ENCODE results near the gene KRT81. TPM values are rescaled to one million over a fixed set of nuclear protein-coding genes. Genes with fewer than 3 reads are reported as not detected.
"Not testable (repeated sequence)": the region's sequence is repeated elsewhere in the genome, so short reads cannot be mapped to it uniquely, and the experiment has no call there.

KRT81 gene
- total RNA-seq, 4 donors from 2014 or later, result not detected

DNA sequence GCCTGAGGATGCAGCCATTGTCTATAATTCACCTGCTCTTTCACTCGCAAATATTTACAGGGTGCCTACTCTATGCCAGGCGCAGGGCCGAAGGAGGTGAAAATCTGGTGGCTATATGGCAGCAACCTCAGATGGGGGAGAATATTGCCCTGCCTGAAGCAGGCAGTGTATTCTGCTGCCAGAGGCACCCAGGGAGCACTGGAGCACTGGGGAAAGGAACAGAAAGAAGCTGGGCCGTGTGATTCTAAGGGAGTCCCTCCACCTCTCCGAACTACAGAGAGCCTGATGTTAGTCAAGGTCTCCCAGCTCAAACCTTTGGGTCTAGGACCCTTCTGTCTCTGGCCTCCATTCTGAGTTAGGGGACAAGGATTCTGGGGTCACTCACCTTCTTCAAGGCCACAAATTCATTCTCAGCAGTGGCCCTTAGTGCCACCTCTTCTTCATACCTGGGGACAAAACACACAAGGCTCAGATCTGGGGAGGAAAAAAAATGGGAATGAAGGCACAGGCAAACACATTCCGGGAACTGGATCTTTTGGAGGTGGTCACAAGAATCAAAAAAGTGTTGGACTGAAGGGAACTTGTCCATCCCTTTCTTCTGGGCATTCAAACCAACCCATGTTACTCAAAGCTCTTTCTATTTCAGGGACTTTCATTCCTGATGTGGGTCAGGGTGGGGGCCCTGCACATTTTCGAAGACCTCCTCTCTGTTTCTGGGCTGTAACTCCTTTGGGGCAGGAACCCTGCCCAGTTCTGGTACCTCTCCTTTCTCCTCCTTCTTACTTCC, 36.2 kb downstream of the KRT81 start:
- Histone ChIP-seq H3K4me1 (peaks cover 0 to 9% (median 0%) of the 10 kb centered on the region in 3 donors), H3K27me3 (peaks cover 0 to 76% (median 12%) of the 10 kb centered on the region in 4 donors), H3K9me3 (no peaks in the 10 kb centered on the region), H3K27ac (no peak overlapping the region), H3K4me3 (no peak overlapping the region), H3K36me3 (no peaks in the 10 kb centered on the region)
- intact Hi-C loops (cut with DNase I), result no loop called here
- WGBS, 2 donors, result 72 to 89% methylated on average over 4 to 7 of the region's 7 CpGs
- no peak for DNase-seq
- TF ChIP-seq POLR2A (IDR thresholded peaks at IDR 0.05), result no peak
- TF ChIP-seq, protein P1, sequence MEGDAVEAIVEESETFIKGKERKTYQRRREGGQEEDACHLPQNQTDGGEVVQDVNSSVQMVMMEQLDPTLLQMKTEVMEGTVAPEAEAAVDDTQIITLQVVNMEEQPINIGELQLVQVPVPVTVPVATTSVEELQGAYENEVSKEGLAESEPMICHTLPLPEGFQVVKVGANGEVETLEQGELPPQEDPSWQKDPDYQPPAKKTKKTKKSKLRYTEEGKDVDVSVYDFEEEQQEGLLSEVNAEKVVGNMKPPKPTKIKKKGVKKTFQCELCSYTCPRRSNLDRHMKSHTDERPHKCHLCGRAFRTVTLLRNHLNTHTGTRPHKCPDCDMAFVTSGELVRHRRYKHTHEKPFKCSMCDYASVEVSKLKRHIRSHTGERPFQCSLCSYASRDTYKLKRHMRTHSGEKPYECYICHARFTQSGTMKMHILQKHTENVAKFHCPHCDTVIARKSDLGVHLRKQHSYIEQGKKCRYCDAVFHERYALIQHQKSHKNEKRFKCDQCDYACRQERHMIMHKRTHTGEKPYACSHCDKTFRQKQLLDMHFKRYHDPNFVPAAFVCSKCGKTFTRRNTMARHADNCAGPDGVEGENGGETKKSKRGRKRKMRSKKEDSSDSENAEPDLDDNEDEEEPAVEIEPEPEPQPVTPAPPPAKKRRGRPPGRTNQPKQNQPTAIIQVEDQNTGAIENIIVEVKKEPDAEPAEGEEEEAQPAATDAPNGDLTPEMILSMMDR (IDR thresholded peaks at IDR 0.05), result no peak

GRCh38 chr12:52254180-52254964, 37.0 kb downstream of the KRT81 start:
- peaks cover 0 to 12% (median under 1%) of the 10 kb centered on the region in 3 donors for H3K4me1 ChIP-seq
- no peak for DNase-seq
- TF ChIP-seq, protein P1 (IDR thresholded peaks at IDR 0.05), result no peak
- no peak for TF ChIP-seq POLR2A (IDR thresholded peaks at IDR 0.05)
- intact Hi-C loops (cut with DNase I), result no loop called here
- H3K27me3 ChIP-seq, result peaks cover 0 to 76% (median 9%) of the 10 kb centered on the region in 4 donors
- H3K36me3 ChIP-seq, result no peaks in the 10 kb centered on the region
- H3K4me3 ChIP-seq, result no peak overlapping the region
- no peak overlapping the region for H3K27ac ChIP-seq
- WGBS, 2 donors, result 93 to 94% methylated on average over 6 to 10 of the region's 10 CpGs
- no peaks in the 10 kb centered on the region for H3K9me3 ChIP-seq

- DNase-seq, result no peak
- H3K4me3 ChIP-seq, result no peak overlapping the region
- TF ChIP-seq, protein P1 (IDR thresholded peaks at IDR 0.05), result no peak
- no peak for TF ChIP-seq POLR2A (IDR thresholded peaks at IDR 0.05)
- no peaks in the 10 kb centered on the region for H3K36me3 ChIP-seq
- no peak overlapping the region for H3K27ac ChIP-seq
- peaks cover 0 to 17% (median 6%) of the 10 kb centered on the region in 3 donors for H3K4me1 ChIP-seq
- H3K9me3 ChIP-seq, result no peaks in the 10 kb centered on the region
- intact Hi-C loops (cut with DNase I), result no loop called here
- H3K27me3 ChIP-seq, result peaks cover 0 to 76% (median 6%) of the 10 kb centered on the region in 4 donors
- 86 to 95% methylated on average over 8 to 13 of the region's 14 CpGs for WGBS, 2 donors
Measured at GRCh38 chr12:52253391-52254179, 37.7 kb downstream of the KRT81 start.

GRCh38 chr12:52252728-52253343, 38.5 kb downstream of the KRT81 start:
- TF ChIP-seq POLR2A (IDR thresholded peaks at IDR 0.05), result no peak
- TF ChIP-seq, protein P1 (IDR thresholded peaks at IDR 0.05), result no peak
- H3K36me3 ChIP-seq, result no peaks in the 10 kb centered on the region
- no peaks in the 10 kb centered on the region for H3K9me3 ChIP-seq
- peaks cover 0 to 76% (median 4%) of the 10 kb centered on the region in 4 donors for H3K27me3 ChIP-seq
- no peak overlapping the region for H3K4me3 ChIP-seq
- no peak overlapping the region for H3K27ac ChIP-seq
- no peak for DNase-seq
- 98 to 99% methylated on average over 8 to 11 of the region's 11 CpGs for WGBS, 2 donors
- intact Hi-C loops (cut with DNase I), result no loop called here
- peaks cover 0 to 19% (median 6%) of the 10 kb centered on the region in 3 donors for H3K4me1 ChIP-seq

DNA sequence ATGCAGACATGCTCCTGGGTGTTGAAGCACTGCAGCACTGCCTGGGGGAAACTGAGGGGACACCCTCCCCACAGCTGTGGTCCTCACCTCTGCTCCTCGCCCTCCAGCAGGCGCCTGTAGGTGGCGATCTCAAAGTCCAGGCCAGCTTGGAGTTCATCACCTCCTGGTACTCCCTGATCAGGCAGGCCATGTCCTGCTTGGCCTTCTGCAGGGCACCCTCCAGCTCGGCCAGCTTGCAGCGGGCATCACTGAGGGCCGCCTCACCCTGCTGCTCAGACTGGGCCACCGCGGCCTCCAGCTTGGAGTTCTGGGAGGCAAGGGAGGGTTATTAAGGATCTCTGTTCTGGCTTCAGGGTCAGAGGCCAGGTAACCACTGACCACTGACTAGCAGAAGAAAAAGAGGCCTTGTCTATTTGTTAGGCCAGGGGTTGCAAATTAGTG, 39.1 kb downstream of the KRT81 start:
- H3K36me3 ChIP-seq; H3K4me3 ChIP-seq; H3K27ac ChIP-seq; DNase-seq; intact Hi-C loops (cut with DNase I); H3K9me3 ChIP-seq: not testable (repeated sequence)
- Histone ChIP-seq H3K4me1 (peaks cover 0 to 25% (median 8%) of the 10 kb centered on the region in 3 donors), H3K27me3 (peaks cover 0 to 70% (median 3%) of the 10 kb centered on the region in 4 donors)
- WGBS, 2 donors, result 100% methylated on average over 3 of the region's 8 CpGs; no CpG with 5 or more reads in 1 of the 2 donors
